ENCODE measurements around the gene NR1I2. TPM values are rescaled to one million over a fixed set of nuclear protein-coding genes. Genes with fewer than 3 reads are reported as not detected.

Gene NR1I2
- polyA plus RNA-seq, 2 of the 4 experiments (the other 2 are of a cell fraction): not detected

- FAIRE-seq (no peak), ATAC-seq (peak; percentile 54 to 65; a peak in 5 of 6 replicates), DNase-seq (ENCODE audit: low read depth in 1 of 2, low spot score in 1 of 2) (no peak)
- no peak for TF ChIP-seq CTCF (IDR thresholded peaks at IDR 0.05)
- no peak for TF ChIP-seq MAZ (IDR thresholded peaks at IDR 0.05; ENCODE audit: borderline replicate concordance, low read depth, low read length)
- TF ChIP-seq TP53 (CRISPR knock-in tag; IDR thresholded peaks at IDR 0.05): no peak
- no peak for TF ChIP-seq JUNB (IDR thresholded peaks at IDR 0.05)
- no peak for TF ChIP-seq PHF8 (IDR thresholded peaks at IDR 0.05; ENCODE audit: borderline replicate concordance, low read depth)
- ChIA-PET CTCF (interaction anchor here (0.7 to 2.1 kb wide), 6 partner anchors 10 to 352 kb away, joined by 3 to 6 read pairs (median 4); no protein-coding TSS in a partner anchor), POLR2A (no interaction called here)
- H3K4me1 ChIP-seq: peaks cover 17% of the 10 kb centered on the region
- 25% methylated on average over 1 of the region's 1 CpG for WGBS (ENCODE audit: missing lambda C conversion rate)
- H3K27ac ChIP-seq: no peak overlapping the region
- no peak overlapping the region for H3K4me3 ChIP-seq
- 0 out of 3 replicates have a peak overlapping the region, but pooled peaks have one; percentile 22 for H3K4me2 ChIP-seq
- no peaks in the 10 kb centered on the region for H3K9me3 ChIP-seq
Observed at GRCh38 chr3:119831941-119832371, 50.1 kb downstream of the NR1I2 start.

GRCh38 chr3:119834754-119835370, 53.0 kb downstream of the NR1I2 start:
- Histone ChIP-seq H3K9me3 (no peaks in the 10 kb centered on the region), H3K4me2 (no peak overlapping the region), H3K4me1 (peaks cover 17% of the 10 kb centered on the region), H3K4me3 (no peak overlapping the region), H3K27ac (no peak overlapping the region)
- peak; percentile 23 for FAIRE-seq
- WGBS (ENCODE audit: missing lambda C conversion rate): 90% methylated on average over 2 of the region's 2 CpGs
- CTCF ChIA-PET: interaction anchor here (1.2 kb wide), 1 partner anchor 57 kb away, joined by 3 read pairs; no protein-coding TSS in a partner anchor
- ATAC-seq: no peak
- TF ChIP-seq E2F6 (IDR thresholded peaks at IDR 0.05; ENCODE audit: borderline replicate concordance, low read depth) (no peak), CBX2 (IDR thresholded peaks at IDR 0.05; ENCODE audit: borderline replicate concordance, low read depth) (no peak), FOXS1 (CRISPR knock-in tag; IDR thresholded peaks at IDR 0.05) (no peak)
- no peak for DNase-seq (ENCODE audit: low read depth in 1 of 2, low spot score in 1 of 2)
- POLR2A ChIA-PET: no interaction called here

DNA sequence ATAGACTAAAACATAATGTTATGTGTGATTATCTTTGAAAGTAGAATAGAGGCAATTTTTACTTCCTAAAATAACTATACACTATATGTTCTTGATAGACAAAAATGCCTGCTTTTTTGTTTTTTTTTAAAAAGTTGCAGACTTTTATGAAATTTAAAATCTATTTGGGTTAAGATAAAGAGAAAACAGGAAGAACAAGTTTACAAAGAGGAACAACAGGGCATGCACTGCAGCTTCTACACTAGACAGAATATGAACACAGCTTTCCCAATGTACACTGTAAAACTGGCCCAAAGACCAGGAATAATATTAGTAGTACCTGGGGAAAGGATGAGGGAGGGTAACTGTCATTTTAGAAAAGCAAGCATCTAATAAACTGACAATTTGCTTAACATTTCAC, 53.7 kb downstream of the NR1I2 start:
- no peak for TF ChIP-seq POLR2A (IDR thresholded peaks at IDR 0.05; ENCODE audit: low read length)
- TF ChIP-seq USF2 (IDR thresholded peaks at IDR 0.05): no peak
- TF ChIP-seq MAFK (IDR thresholded peaks at IDR 0.05; ENCODE audit: partially characterized antibody): no peak
- TF ChIP-seq GATA3 (IDR thresholded peaks at IDR 0.05; ENCODE audit: borderline replicate concordance): no peak
- TF ChIP-seq RNF2 (IDR thresholded peaks at IDR 0.05; ENCODE audit: borderline replicate concordance, low read depth): no peak
- TF ChIP-seq CBX8 (IDR thresholded peaks at IDR 0.05): no peak
- TF ChIP-seq ZC3H11A (IDR thresholded peaks at IDR 0.05): no peak
- no peak for TF ChIP-seq RAD21 (conservative IDR thresholded peaks at IDR 0.05 in 1 of 2, IDR thresholded peaks at IDR 0.05 in 1 of 2)
- no peak for TF ChIP-seq PHF8 (IDR thresholded peaks at IDR 0.05; ENCODE audit: borderline replicate concordance, low read depth)
- TF ChIP-seq, protein P1, sequence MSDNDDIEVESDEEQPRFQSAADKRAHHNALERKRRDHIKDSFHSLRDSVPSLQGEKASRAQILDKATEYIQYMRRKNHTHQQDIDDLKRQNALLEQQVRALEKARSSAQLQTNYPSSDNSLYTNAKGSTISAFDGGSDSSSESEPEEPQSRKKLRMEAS (IDR thresholded peaks at IDR 0.05): no peak
- TF ChIP-seq FOSL2 (IDR thresholded peaks at IDR 0.05): no peak
- TF ChIP-seq FOSL2 (CRISPR knock-in tag; IDR thresholded peaks at IDR 0.05): no peak
- no peak for TF ChIP-seq EP300 (IDR thresholded peaks at IDR 0.05)
- TF ChIP-seq HOXA7 (CRISPR knock-in tag; IDR thresholded peaks at IDR 0.05): no peak
- TF ChIP-seq, protein P2, sequence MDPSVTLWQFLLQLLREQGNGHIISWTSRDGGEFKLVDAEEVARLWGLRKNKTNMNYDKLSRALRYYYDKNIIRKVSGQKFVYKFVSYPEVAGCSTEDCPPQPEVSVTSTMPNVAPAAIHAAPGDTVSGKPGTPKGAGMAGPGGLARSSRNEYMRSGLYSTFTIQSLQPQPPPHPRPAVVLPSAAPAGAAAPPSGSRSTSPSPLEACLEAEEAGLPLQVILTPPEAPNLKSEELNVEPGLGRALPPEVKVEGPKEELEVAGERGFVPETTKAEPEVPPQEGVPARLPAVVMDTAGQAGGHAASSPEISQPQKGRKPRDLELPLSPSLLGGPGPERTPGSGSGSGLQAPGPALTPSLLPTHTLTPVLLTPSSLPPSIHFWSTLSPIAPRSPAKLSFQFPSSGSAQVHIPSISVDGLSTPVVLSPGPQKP (IDR thresholded peaks at IDR 0.05; ENCODE audit: low read depth, low read length): no peak
- TF ChIP-seq ZFP36 (IDR thresholded peaks at IDR 0.05; ENCODE audit: borderline replicate concordance, partially characterized antibody): no peak
- ChIA-PET POLR2A (no interaction called here), CTCF (no interaction called here)
- ATAC-seq (no peak), DNase-seq (ENCODE audit: low read depth in 1 of 2, low spot score in 1 of 2) (no peak), FAIRE-seq (no peak)
- Histone ChIP-seq H3K9me3 (no peaks in the 10 kb centered on the region), H3K4me2 (no peak overlapping the region), H3K4me3 (no peak overlapping the region), H3K27ac (no peak overlapping the region), H3K4me1 (peaks cover 17% of the 10 kb centered on the region)

Measured in A549 (cell line).